Measurements from ENCODE around the gene GLG1.
"Not testable (repeated sequence)": the region's sequence is repeated elsewhere in the genome, so short reads cannot be mapped to it uniquely, and the experiment has no call there.

DNA sequence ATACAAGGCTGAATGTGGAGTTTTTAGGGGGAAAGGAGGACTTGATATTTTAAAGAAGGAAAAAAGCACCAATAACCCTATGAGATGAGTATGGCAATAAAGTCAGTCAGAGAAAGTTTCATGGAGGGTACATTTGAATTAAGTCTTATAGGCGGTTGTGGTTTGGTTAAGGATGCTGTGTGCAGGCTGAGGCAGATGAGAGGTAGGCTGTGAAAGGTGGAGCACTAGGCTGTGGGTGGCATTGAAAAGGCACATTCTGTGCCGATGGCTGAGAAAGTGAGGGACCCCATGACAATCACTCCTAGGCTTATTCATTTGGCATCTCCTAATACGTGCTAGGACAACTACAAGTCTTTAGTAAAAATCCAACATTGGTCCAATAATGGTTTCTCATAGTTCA is 68.1 kb downstream of the GLG1 start:
- TF ChIP-seq, protein P1, sequence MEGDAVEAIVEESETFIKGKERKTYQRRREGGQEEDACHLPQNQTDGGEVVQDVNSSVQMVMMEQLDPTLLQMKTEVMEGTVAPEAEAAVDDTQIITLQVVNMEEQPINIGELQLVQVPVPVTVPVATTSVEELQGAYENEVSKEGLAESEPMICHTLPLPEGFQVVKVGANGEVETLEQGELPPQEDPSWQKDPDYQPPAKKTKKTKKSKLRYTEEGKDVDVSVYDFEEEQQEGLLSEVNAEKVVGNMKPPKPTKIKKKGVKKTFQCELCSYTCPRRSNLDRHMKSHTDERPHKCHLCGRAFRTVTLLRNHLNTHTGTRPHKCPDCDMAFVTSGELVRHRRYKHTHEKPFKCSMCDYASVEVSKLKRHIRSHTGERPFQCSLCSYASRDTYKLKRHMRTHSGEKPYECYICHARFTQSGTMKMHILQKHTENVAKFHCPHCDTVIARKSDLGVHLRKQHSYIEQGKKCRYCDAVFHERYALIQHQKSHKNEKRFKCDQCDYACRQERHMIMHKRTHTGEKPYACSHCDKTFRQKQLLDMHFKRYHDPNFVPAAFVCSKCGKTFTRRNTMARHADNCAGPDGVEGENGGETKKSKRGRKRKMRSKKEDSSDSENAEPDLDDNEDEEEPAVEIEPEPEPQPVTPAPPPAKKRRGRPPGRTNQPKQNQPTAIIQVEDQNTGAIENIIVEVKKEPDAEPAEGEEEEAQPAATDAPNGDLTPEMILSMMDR (IDR thresholded peaks at IDR 0.05) = not testable (repeated sequence)
- not testable (repeated sequence) for TF ChIP-seq POLR2A (IDR thresholded peaks at IDR 0.05)

Measured in breast epithelium (tissue), 3 donors.